Activated T-helper 1 cell treated with Interleukin-2 at 50 U/mL for 16 hours (primary cell): ENCODE measurements around the gene SENP1.
"Not testable (repeated sequence)": the region's sequence is repeated elsewhere in the genome, so short reads cannot be mapped to it uniquely, and the experiment has no call there.

Experiments used
- DNase-seq: peaks from one replicate; pipeline ENCODE4 v3.0.0-alpha.2; 2020; ENCODE audit warnings: low read depth

Gene SENP1

DNA sequence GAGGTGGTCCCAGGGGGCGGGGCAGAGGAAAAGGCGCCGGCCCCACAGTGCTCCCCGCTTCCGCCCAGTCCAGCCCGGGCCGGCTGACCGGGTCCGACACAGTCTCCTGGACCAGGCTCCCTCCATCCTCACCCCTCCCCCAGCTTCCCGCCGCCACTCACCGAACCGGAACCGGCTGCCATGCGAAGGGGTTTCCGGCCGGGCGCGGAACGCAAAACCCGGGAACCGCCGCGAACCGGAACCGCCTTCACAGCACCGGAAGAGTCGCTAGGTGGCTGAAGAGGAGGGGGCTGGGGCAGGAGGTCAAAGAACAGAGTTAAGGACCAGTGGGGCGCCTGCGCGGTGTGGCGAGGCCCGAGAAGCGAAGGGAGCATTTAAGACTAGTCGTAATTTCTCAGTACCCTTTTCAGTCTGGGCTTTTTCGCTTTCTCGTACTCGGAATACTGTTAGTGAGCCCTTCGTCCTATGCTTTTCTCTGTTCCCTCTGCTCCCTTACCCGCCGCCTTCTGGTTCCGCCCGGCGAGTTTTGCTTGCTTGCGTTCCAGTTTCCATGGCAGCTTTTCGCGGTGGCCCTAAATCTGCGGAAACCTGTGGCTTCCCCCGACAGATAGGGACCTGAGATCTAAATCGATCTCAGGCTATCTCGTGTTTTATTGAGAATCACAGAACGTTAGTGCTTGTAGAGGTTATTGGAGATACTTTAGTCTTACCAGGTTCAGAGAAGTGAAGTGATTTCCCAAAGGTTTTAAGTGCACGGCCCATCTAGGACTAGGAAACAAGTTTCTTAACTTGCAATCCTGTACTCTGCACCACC lies at the start of gene SENP1:
SENP1 (minus strand) TSS at position 213 of the 814 bp plus-strand sequence. CDS start 4,607 bp downstream, outside the sequence.
- DNase-seq, result peak; percentile 81

DNA sequence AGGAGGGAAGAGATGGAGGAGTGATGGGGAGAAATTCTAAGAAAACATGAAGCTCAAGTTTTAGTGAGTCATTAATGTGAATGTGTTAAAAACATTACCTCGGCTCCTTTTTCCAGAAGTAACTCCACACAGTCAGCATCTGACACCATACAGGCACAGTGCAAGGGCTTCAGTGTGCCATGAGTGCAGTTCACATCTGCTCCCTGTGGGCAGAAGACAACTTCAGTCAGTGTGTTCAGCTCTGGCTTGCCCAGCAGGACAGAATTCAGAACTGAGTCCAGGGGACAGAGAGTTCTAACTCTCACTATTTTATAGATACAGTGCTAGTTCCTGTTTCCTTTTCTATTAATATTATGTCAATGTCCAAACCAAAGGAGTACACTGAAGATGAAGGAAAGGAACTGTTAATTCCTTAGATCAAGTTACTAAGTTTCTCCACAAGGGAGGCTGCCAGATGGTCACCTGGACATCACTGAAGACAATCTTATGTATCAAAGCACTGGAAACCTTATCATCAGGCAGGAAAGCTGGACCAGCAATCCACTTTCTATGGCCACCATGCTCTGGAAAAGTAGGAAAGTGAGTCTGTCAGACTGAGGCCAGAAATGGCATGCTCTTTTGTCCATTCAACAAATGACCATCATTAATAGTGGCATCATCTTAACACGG lies 45.4 kb upstream of the SENP1 start:
- DNase-seq, result no peak

DNA sequence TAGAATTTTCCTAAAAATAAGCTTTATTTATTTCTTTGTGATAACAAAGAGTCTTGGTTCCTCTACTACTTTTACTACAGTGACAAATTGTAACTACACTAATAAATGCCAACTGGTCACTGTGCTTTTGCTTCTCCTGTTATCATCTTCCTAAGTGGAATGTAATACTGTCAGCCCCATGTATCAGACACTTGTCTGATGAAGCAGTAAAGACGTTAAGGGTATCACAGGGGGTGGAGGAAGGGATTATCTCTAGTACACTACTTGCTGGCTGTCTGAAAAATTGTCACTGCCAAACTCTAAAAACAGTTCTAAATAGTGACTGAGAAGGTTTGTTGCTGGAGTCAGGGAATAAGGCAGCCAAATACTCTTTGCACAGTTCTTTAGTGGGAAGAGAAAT lies 40.1 kb upstream of the SENP1 start:
- no peak for DNase-seq

DNA sequence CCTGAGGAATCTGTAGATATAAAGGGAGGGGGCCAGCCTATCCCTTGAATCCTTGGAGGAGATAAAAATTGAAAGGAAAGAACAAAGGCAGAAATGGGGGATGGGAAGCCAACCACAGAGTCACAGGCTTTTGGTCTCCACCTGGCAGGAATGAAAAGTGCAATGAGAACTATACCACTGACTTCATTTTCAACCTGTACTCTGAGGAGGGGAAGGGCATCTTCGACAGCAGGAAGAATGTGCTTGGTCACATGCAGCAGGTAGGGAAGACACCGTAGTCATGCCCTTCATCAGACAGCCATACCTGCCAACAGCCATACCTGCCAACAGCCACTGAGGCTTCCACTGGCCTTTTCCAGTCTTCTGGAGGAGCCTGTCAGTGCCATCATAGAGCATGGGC lies 38.0 kb upstream of the SENP1 start:
- DNase-seq, result no peak

DNA sequence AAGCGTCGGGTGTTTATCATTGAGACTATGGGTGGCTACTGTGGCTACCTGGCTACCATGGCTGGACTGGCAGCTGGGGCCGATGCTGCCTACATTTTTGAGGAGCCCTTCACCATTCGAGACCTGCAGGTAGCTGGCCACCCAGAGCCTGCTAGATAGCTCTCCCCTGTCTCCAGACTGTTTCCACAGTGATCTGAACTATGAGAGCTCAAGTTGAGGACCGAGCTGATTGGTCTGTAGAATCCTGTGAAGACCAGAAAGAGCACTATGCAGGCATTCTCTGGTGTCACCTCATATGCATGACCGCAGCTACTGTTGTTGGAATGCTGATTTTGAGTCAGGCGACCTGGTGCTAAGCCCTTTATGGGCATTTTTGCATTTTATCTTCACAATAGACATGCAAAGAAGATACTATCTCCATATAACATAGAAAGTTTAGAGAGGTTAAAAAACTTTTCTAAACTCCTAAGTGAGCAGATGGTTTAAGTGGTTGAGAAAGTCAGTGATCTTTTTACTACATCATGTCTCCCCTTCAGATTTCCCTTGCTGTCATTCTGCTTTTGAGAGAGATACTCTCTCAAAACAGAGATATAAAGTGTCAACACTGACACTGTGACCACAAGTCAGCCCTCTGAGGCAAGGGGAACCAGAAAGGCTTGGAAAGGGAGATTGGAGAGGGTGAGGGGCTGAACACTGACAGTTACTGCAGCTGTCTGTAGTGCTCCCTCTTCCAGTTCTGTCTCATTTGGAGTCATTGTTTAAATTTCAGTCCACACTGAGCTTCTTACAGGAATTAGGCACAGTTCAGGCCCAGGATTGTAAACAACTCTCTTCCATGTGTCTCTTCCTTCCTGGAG lies 37.2 kb upstream of the SENP1 start:
- no peak for DNase-seq

DNA sequence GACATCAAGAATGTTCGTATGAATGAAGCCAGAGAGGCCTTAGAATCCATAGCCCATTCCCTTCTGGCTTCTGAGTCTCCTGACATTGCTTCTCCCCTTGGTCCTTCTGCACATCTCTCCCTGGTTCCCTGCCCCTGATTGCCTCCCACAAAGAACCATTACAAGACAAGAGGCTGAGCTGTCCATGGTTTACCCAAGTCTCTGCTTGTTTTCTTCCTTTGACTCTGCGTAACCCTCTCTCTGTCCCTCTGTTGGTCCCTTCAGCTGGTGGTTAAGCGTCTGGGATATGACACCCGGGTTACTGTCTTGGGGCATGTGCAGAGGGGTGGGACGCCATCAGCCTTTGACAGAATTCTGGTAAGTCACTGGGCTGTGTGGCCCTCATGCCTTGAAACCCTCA lies 29.1 kb upstream of the SENP1 start:
- DNase-seq, result no peak

DNA sequence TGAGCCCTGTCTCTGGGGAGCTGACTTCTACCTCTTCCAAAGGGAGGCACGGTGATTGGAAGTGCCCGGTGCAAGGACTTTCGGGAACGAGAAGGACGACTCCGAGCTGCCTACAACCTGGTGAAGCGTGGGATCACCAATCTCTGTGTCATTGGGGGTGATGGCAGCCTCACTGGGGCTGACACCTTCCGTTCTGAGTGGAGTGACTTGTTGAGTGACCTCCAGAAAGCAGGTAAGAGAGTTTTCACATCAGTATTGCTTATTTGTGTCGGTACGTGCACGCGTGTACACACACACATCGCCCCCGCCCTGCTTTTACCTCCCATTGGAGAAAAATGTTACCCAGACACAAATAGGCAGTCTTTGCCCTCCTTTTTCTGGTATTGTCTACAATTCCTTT lies 26.9 kb upstream of the SENP1 start:
- DNase-seq, result no peak

DNA sequence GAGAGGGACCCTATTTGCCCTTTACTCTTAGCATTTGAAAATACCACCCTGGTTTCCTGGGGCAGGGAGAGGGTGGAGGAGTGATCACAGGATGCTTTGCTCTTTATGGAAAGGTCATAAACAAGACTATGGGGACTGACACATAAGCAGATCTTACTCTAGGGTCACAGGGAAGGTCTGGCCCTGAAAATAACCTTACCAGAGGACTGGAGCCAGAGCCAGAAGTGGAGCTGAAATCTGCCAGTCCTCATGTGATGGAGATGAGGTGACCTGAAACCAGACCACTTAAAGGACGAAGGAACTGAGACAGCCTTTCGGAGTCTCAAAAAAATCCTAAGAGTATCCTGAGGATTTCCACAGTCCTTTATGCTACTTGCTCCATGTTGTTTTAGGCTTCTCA lies 25.6 kb upstream of the SENP1 start:
- DNase-seq, result no peak

DNA sequence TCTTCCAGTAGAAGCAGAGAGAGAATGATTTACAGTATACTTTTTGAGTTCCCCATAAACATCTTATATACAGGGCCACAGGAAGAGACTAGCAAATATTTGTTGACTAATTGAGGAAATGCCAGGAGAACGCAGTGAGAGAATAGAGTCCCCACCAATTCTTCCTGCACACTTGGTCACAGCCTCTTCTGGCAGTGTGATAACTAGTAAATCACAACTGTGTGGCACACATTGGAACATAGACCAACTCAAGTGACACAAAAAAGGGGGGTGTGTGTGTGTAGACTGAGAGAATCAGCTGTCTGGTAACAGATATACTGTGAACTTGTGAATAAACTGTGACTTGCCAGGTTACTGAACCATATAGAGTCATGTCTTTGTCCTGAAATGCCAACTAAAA lies 23.5 kb upstream of the SENP1 start:
- DNase-seq, result no peak

DNA sequence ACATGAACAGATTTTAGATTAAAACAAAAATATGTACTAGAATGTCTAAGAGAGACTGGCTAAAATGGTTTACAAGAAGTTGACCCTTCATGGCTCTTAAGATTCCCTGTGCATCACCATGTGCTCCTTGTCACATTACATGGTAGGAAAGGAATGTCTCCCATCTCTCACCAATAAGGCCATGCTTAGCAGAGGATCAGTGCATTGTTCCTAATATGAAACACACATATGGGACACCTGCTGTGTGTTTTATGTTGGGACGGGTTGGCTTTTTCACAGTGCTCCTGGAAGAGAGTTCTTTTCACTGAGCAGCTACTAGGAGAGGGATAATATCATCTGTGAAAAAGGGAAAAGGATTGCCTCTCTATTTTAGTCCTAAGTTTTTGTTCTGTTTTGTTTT lies 22.9 kb upstream of the SENP1 start:
- no peak for DNase-seq

DNA sequence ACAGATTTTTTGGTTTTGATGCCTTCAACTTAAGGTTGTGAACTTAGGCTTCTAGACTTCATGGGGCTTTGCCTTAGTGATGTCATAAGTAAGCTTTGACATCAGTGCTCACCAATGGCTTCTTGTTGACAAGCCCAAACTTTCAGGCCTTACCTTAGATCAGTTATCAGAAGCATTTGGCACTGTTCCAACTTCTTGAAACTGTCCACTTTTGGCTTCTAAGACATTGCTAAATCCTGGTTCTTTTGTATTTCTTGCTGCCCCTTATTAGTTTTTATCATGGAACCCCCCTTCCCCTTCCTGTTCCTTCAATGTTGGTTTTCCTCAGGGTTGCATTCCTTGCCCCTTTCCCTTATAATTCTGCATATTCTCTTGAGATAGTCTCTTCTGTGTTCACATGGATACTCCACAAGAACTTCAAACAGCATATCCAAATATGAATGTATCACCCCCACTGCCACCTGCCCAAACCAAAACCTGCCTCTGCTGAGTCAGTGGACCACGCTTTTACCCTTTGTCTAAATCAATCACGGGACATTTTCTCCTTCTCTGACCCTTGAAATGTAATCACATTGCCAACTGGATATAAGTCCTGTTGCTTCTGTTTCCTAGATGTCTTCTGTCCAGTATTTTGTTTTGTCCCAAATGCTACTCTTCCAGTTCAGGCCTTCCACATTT lies 21.2 kb upstream of the SENP1 start:
- no peak for DNase-seq

DNA sequence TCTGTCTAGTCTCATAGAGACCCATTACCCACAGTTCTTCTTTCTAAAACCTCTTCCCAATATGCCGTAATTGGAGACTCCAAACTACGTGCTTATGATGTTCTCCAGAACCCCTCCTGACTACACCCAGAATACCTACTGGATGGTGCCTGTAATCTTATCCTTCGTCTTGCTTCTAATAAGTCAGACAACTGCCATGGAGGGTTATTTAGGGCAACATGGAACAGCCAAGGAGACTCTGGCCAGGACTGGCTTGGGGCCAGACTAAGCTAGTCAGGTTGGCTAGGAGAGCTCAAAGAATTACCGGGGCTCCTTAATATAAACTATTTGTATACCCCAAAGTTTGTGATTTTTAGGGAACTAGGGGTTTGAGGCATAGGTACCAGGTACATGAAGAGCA lies 20.1 kb upstream of the SENP1 start:
- no peak for DNase-seq

DNA sequence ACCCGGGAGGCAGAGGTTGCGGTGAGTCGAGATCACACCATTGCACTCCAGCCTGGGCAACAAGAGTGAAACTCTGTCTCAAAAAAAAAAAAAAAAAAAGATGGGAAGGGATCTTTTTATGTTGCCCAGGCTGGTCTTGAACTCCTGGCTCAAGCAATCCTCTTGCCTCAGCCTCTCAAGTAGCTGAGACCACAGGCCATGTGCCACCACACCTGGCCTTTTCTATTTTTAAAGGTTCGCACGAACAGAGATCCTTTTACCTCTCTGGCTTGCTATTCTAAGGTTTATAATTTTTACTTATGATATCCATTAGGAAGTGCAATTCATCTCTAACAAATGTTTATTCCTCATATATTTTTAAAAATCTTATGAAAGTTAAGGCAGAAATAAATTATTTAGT lies 19.7 kb upstream of the SENP1 start:
- not testable (repeated sequence) for DNase-seq

DNA sequence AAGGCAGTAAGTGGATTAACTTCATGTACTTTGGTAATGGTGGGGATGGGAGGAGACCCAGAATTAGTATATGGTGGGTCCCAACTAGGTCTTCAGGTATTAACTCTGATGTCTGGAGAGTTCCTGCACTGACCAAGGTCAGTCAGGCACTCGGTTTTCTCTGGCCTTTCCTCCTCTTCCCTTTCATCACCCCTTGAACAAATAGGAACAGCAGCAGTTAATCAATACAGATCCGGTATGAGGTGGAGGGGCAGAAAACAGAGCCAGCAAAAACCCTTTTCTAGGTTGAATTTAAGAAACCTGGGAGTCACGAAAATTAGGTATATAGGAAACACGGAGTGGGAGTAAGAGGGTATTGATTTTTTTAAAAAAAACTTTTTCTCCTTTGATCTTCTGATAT lies 17.3 kb upstream of the SENP1 start:
- DNase-seq, result no peak

DNA sequence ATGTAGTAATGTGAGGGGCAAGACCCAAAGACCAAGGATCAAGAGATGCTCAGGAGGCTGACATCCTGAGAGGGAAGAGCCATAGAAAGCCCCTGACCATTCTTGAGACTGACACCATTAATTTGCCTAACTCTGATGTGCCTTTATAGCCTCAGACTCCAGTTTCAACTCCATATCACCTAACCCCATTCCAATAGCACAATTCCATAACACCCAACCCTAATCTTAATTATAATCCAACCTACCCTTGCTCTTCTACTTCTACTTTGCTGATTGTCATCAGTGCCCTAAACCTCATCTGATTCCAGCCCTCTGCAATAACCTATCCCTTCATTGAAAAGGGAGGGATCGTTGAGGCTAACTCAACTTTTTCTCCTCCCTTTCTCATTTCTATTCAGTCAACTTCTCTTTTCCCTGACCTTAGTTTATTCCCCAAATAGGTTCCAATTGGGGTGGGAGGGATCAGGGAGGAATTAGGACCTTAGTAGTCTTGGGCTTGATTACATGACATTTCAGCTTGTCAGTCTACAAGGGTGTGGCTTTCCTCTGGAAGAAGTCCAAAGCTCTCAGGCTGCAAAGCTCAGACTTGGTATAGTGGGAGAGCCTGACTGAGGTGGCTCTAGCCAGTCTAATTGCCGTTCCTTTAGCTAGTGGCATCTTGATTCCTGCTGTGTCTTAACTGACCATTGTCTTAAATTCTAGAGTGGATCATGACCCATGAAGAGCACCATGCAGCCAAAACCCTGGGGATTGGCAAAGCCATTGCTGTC lies 16.4 kb upstream of the SENP1 start:
- DNase-seq, result no peak

DNA sequence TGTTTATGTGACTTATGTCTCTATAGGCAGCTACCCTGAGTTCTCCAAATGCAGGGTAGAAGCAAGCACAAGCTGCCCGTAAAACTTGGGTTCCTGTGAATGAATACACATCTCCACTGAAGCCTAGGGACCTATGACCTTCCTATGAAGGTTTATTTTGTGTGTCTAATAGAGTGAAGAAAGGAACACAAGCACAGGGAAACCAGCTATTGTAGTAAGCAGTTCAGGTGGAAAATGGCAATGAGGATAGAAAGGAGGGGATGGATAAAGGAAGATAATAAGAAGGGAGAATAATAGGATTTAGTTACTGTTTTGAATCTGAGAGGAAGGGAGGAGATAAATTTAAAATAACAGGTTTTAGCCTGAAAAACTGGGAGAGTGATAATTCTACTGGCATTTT lies 15.6 kb upstream of the SENP1 start:
- DNase-seq, result no peak

DNA sequence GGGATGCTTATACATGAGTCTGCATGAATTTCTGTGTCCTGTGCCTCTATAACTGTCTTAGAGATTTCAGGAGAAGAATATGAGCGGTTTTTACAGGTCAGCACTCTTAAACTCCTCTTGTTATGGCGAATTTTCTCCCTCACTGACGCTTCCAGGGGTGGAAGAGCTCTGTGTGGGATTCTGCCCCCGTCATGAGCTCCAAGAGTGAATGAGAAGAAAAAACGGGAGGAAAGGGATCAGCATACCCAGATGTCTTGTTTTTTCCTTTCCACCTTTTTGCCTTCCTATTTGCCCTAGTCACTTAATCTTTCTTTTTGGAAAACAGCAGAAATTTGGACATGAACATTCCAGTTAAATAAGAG lies 13.9 kb upstream of the SENP1 start:
- DNase-seq, result no peak

DNA sequence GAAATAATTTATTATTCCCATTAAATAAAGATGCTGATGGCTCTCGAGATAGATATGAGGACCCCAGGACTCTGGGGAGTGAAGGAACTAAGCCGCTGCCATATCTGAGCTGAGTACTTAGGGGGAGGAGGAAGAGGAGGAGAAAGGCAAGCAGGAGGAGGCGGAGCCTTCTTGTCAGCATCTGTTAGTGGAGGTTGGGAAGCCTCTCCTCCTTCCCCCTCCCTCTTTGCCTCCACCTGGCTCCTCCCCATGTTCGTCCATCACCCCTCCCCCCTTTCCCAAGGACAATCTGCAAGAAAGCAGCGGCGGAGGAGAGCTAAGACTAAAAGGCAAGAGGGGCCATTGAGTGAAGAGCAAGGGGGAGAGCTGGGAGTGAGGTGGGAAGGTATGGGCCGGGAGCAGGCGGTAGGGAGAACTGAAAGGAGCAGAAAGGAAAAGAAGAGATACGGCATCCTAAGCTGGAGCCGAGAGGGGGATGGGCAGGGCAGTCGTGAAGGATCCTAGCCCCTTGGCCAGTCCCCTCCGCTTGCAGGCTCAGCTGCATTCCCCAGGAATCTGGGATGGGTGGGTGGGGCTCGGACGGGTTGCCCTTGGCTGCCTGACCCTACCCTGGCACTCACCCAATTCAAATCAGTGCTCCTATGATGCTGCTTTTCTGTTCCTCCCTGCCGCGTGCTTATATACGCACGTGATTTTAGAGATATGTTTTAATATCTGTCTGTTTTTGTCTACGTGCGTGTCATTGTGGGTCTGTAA lies 13.4 kb upstream of the SENP1 start, which contains the start of gene PFKM:
PFKM (plus strand) TSS at position 287 of the 756 bp plus-strand sequence. CDS start 3,411 bp downstream, outside the sequence.
- peak; percentile 33 for DNase-seq

DNA sequence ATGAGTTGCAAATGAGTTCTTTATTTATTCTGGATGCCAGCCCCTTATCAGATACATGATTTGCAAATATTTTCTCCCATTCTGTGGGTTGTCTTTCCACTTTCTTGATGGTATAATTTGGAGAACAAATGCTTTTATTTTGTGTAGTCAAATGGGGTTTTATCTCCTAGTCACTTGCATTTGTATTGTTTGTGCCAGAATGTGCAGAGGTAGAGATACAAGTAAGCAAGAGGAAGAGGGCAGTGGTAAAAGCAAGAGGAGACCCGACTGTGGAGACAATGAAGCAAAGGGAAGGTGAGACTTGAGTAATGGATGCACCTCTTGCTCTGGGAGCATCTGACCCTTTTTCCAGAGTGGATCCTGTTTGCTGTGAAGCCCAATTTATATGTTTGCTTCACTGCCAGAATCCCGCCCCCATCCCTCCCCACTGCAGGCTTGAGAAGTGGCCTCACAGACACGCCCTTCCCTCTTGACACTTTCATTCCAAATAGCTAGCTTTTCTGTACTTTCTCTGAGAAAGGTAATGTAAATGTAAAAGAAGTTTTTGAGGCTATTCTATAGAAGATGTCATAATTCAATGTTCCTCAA lies 12.5 kb upstream of the SENP1 start:
- DNase-seq, result no peak

DNA sequence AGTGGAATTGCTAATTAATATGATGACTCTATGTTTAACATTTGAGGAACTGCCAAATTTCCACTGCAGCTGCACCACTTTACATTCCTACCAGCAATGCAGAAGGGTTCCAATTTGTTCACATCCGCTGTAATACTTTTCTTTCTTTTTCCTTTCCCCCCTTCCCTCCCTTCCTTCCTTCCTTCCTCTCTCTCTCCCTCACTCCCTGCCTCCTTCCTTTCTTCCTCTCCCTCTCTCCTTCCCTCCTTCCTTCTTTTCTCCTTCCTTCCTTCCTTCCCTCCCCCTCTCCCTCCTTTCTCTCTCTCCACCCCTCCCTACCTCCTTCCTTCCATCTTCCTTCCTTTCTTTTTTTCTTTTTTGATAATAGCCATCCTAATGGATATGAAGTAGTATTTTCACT lies 10.1 kb upstream of the SENP1 start:
- DNase-seq, result no peak
